Osteoblast (primary cell): Measurements from ENCODE around the gene TIMELESS. TPM values are rescaled to one million over a fixed set of nuclear protein-coding genes. Genes with fewer than 3 reads are reported as not detected.

Experiments used
- DNase-seq: peaks from one replicate; pipeline ENCODE4 v3.0.0; 2011; ENCODE audit warnings: low spot score, mixed read lengths; ENCODE audit not compliant: insufficient read length; ENCODE audit errors: missing footprints
- H2AFZ ChIP-seq: 2 replicates; pipeline ENCODE4 v1.6.0; 2011; ENCODE audit warnings: mild to moderate bottlenecking, low read length
- H3K27ac ChIP-seq: 2 replicates; pipeline ENCODE4 v1.5.1; 2011; ENCODE audit warnings: mild to moderate bottlenecking, low read depth, low read length, moderate library complexity
- H3K27me3 ChIP-seq: 2 replicates; pipeline ENCODE4 v1.6.0; 2012; ENCODE audit warnings: mild to moderate bottlenecking, control low read depth, inconsistent platforms, low read length, moderate library complexity; ENCODE audit not compliant: insufficient read depth
- H3K36me3 ChIP-seq: 2 replicates; pipeline ENCODE4 v1.5.1; 2011; ENCODE audit warnings: mild to moderate bottlenecking, low read length, control low read depth, moderate library complexity; ENCODE audit not compliant: insufficient read depth
- H3K4me1 ChIP-seq: 2 replicates; pipeline ENCODE4 v1.5.1; 2011; ENCODE audit warnings: mild to moderate bottlenecking, low read length, control low read depth, moderate library complexity; ENCODE audit not compliant: insufficient read depth
- H3K4me2 ChIP-seq: 2 replicates; pipeline ENCODE4 v1.6.0; 2011; ENCODE audit warnings: mild to moderate bottlenecking, low read length; ENCODE audit not compliant: insufficient read depth
- H3K4me3 ChIP-seq: fragments of 200-600 bp; sonication (generic); 3 replicates; pipeline ENCODE4 v1.5.1; 2012; ENCODE audit warnings: mild to moderate bottlenecking, low read length, inconsistent platforms; ENCODE audit not compliant: insufficient read depth
- H3K79me2 ChIP-seq: 2 replicates; pipeline ENCODE4 v1.6.0; 2012; ENCODE audit warnings: mild to moderate bottlenecking, low read length, control low read depth, inconsistent platforms; ENCODE audit not compliant: insufficient read depth
- H3K9me3 ChIP-seq: 2 replicates; pipeline ENCODE4 v1.5.1; 2011; ENCODE audit warnings: low read depth, low read length, control low read depth
- H4K20me1 ChIP-seq: 2 replicates; pipeline ENCODE4 v1.6.0; 2012; ENCODE audit warnings: mild to moderate bottlenecking, low read length, control low read depth; ENCODE audit not compliant: insufficient read depth
- total RNA-seq: library from RNA; depleted of rRNA; stranded (reverse); fragments of >200 nt; gene quantifications from 2 replicates; pipeline ENCODE4 v1.2.3, GENCODE V29; 2012
- TF ChIP-seq, protein P1 (sequence below): IDR thresholded peaks from 2 replicates; pipeline ENCODE4 v1.5.1; 2011; ENCODE audit warnings: mild to moderate bottlenecking, low read depth, low read length, moderate library complexity; ENCODE audit errors: extremely low read depth

The TIMELESS gene
- total RNA-seq, 1 donor = 4.7 TPM

DNA sequence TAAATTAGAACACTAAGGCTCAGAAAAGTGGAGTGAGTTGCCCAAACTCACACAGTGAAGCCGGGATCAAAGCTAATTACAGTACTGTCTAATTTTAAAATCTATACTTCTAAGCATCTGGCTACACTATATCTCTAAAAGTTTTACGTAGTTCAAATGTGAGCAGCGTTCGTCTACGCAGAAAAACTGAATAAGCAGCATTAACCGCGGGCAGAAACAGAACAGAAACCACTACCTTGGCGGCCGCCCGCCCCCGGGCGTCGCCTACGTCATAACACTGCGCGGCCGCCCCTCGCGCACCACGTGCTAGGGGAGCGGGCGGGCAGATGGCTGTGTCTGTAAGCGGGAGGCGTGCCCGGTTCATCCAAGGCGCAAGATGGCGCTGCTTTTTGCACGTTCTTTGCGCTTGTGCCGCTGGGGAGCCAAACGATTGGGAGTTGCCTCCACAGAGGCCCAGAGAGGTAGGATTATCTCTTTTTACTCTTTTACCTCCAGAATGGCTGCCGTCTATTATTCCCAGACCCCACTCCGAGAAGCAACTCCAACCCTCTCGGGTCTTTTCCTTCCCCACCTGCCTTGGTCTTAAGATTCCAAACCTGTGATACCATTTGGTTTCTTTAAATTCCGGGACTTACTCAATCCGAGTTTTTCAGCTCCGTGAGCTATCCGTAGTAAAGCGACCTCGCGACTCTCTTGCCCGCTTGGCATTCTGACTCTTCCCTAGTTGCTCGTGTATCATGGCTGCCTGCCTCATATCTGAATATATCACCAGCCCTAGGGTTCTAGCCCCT is 19.2 kb upstream of the TIMELESS start, which contains the start of gene SPRYD4:
TSS of gene SPRYD4 (plus strand) at position 363 of the 791 bp plus-strand sequence. CDS start at position 377, 14 bp downstream.
- H3K27ac ChIP-seq = peak within 1 kb of the TSS; percentile 93
- H3K27me3 ChIP-seq = no peaks in the 10 kb centered on the region
- H3K4me3 ChIP-seq = peak within 1 kb of the TSS; percentile 98
- DNase-seq = peak; percentile 98
- H4K20me1 ChIP-seq = no peaks in the 10 kb centered on the region
- H3K36me3 ChIP-seq = peaks cover 6% of the 10 kb centered on the region
- peaks cover 11% of the 10 kb centered on the region for H3K4me1 ChIP-seq
- no peaks in the 10 kb centered on the region for H3K9me3 ChIP-seq
- H3K79me2 ChIP-seq = peaks cover 34% of the 10 kb centered on the region
- peak within 1 kb of the TSS; percentile 98 for H3K4me2 ChIP-seq
- TF ChIP-seq, protein P1, sequence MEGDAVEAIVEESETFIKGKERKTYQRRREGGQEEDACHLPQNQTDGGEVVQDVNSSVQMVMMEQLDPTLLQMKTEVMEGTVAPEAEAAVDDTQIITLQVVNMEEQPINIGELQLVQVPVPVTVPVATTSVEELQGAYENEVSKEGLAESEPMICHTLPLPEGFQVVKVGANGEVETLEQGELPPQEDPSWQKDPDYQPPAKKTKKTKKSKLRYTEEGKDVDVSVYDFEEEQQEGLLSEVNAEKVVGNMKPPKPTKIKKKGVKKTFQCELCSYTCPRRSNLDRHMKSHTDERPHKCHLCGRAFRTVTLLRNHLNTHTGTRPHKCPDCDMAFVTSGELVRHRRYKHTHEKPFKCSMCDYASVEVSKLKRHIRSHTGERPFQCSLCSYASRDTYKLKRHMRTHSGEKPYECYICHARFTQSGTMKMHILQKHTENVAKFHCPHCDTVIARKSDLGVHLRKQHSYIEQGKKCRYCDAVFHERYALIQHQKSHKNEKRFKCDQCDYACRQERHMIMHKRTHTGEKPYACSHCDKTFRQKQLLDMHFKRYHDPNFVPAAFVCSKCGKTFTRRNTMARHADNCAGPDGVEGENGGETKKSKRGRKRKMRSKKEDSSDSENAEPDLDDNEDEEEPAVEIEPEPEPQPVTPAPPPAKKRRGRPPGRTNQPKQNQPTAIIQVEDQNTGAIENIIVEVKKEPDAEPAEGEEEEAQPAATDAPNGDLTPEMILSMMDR = peak; percentile 30
- H2AFZ ChIP-seq = peak within 1 kb of the TSS; percentile 96

DNA sequence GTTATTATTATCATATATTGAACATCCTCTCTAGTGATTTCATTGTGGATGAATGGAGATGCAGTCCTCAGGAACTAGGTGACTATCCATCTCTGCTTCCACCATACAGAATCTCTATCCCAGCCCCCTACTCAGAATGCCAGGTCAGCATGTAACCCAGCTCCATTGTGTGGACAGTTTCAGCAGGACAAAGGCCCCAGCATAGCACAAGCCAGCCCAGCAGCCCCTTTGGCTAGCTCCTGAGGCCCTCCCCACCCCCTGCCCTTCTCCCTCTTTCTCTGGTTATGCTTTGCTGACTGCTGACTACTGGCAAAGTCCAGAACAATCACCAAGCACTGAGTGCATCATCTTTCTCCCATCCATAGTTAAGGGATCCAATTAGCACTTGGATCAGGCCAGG is 13.3 kb upstream of the TIMELESS start:
- peaks cover 3% of the 10 kb centered on the region for H3K4me1 ChIP-seq
- no peaks in the 10 kb centered on the region for H3K9me3 ChIP-seq
- H4K20me1 ChIP-seq = no peaks in the 10 kb centered on the region
- H3K27me3 ChIP-seq = no peaks in the 10 kb centered on the region
- peak overlapping the region; percentile 9 for H2AFZ ChIP-seq
- H3K4me2 ChIP-seq = no peak overlapping the region
- H3K4me3 ChIP-seq = no peak overlapping the region
- TF ChIP-seq, protein P1 = no peak
- DNase-seq = no peak
- H3K27ac ChIP-seq = no peak overlapping the region
- no peaks in the 10 kb centered on the region for H3K79me2 ChIP-seq
- no peaks in the 10 kb centered on the region for H3K36me3 ChIP-seq

DNA sequence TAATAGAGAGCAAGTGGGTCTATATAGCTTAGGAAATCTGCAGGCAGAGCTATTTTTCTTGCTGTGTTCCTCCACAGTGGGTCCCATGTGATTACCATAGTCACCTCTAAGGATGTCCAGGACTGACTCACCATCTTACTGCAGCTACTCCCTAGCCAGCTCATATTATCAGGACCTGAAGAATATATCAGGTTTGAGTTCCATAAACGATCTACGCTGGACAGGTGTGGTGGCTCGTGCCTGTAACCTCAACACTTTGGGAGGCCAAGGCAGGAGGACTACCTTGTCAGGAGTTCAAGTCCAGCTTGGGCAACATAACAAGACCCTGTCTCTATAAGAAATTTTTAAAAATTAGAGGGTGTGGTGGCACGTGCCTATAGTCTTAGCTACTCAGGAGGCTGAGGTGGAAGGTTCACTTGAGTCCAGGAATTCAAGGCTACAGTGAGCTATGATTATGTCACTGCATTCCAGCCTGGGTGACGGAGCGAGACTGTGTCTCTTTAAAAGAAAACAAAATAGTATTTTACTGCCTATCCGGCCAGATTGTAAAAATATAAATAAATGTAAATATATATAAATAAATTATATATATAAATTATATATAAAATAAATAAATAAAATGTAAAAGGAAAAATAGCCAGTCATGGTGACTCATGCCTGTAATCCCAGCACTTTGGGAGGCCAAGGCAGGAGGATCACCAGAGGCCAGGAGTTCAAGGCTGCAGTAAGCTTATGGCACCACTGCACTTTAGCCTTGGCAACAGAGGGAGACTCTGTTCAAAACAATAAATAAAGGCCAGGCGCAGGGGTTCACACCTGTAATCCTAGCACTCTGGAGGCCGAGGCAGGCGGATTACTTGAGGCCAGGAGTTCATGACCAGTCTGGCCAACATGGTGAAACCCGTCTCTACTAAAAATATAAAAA is 12.3 kb upstream of the TIMELESS start:
- Histone ChIP-seq H3K4me2 (no peak overlapping the region), H3K79me2 (no peaks in the 10 kb centered on the region), H3K36me3 (no peaks in the 10 kb centered on the region), H3K9me3 (no peaks in the 10 kb centered on the region), H2AFZ (peak overlapping the region; percentile 59), H3K4me3 (no peak overlapping the region), H3K27me3 (no peaks in the 10 kb centered on the region), H4K20me1 (no peaks in the 10 kb centered on the region), H3K27ac (peak overlapping the region; percentile 59), H3K4me1 (peaks cover 3% of the 10 kb centered on the region)
- TF ChIP-seq, protein P1 = no peak
- DNase-seq = no peak
